Stimulated activated CD4-positive, alpha-beta T cell treated with anti-CD3 and anti-CD28 coated beads, Interleukin-4, amount 100 ng/mL, for 48 hours (primary cell): ENCODE data around the gene INTS15.
"Not testable (repeated sequence)": the region's sequence is repeated elsewhere in the genome, so short reads cannot be mapped to it uniquely, and the experiment has no call there.

Experiments
- DNase-seq, 2 donors: peaks; one replicate each; pipeline ENCODE4 v3.0.0-alpha.2; 2020; ENCODE audit warnings: low read depth in 2 of 2

INTS15 gene

DNA sequence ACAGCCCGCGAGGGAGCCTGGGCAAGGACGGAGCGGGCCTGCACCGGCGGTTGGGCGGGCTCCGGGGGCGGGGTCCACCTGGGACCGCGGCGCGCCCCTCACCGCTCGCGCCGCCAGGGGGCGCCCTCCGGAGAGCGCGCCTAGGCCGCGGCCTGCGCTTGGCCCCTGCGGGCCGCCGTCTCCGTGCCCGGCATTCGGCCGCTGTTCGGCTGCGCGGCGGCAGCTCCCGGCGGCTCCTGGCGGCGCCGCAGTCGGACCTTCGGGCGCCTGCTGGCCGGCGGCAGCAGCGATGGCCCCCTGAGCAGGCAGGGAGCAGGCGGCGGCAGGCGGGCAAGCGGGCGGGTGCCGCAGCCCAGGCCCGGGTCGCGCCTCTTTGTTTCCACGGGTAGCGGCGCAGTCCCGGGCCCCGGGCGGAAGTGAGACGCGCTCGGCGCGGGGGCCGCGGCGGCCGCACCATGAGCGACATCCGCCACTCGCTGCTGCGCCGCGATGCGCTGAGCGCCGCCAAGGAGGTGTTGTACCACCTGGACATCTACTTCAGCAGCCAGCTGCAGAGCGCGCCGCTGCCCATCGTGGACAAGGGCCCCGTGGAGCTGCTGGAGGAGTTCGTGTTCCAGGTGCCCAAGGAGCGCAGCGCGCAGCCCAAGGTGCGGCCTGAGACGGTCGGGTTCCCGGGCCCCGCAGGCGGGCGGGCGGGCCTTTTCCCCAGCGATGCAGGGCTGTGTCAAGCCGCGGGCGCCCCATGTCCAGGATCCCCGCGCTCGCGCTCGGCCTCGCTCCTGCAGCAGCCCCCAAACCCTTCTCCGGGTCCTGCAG is at the start of gene INTS15:
Gene INTS15 (plus strand): TSS at position 193 of the 816 bp plus-strand sequence. CDS start 263 bp downstream, at position 456.
- peak; percentile 76 for DNase-seq

DNA sequence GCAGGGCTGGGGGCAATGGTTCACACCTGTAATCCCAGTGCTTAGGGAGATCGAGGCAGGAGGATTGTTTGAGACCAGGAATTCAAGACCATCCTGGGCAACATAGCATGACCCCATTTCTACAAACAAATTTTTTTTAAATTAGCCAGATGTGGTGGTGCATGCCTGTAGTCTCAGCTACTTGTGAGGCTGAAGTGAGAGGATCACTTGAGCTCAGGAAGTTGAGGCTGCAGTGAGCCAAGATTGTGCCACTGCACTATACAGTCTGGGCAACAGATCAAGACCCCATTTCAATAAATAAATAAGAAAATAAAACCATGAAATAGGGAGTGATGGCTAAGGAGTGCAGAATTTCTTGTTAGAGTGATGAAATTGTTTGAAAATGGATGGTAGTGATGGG is 47.5 kb upstream of the INTS15 start:
- no peak for DNase-seq

DNA sequence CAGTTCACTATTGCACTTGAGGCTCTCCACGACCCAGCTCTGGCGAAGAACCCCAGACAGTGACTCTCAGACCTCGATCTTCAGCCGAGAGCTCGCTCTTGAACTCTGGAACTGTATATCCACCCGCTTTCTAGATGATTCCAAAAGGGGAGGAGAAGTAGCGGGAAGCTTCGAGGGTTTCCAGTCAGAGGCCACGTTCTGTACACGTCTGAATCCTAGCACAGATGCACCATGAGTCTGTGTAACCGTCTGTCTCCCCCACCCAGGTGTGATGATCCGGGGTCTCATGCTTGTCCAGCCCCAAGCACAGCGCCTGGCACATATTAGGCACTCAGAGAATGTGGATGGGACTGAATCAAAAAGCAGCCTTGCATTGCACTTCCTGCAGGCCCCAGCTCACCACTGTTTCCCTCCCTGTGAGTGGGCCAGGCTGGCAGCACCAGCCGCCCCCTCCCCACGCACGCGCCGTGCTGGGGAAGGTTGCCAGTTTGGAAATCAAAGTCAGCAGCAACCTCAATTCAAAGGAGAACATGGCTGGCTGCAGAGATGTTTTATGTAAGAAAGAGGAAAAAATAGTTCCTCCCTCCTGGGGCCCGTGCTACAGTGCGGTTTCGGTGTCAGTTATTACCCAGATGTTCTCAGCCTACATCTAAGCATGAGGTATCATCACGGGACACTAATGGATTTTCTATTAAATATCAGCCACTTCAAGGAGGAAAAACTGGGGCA is 44.3 kb upstream of the INTS15 start:
- no peak for DNase-seq

DNA sequence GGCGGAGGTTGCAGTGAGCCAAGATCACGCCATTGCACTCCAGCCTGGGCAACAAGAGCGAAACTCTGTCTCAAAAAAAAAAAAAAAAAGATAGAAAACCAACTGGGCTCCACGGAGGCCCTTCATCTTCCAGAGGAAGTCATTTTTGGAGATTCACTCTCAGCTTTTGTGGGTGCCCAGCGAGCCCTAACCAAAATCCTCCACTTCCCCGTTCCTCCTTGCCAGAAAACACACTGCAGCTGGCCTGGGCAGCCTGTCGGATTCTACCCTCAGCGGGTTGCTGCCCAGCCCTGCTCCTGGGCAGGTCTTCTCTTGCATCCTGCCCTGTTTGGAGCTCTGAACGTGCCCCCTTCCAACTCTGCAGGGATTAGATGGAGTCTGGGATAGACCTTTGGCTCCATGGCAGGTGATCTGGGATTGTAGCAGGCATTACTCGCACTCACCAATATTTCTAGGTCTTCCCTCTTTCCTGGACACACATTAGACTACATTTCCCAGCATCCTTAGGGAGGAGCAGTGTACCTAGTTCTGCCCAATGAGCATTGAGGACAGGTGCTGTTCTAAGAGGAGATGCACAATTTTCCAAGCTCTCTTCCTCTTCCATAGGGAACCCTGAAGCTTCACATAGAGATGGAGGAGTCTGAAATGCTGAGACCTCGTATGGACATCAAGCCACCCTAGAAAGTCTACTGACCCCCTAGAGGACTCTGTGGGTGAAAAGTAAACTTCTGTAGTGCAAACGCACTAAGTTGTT is 43.1 kb upstream of the INTS15 start:
- no peak for DNase-seq

DNA sequence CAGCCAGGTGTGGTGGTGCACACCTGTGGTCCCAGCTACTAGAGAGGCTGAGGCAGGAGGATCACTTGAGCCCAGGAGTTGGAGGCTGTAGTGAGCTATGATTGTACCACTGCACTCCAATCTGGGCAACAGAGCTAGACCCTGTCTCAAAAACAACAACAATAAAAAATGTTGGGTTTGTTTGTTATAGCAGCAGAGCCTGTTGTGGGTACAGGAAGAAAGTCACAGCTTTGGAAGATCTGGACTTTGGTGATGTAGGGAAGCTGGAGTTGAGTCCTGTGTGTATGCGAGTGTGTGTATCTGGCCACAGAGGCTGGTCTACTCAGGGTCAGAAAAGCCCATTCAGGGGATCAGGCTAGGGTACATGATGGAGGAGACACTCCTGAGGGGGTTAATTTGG is 42.4 kb upstream of the INTS15 start:
- DNase-seq, result no peak

DNA sequence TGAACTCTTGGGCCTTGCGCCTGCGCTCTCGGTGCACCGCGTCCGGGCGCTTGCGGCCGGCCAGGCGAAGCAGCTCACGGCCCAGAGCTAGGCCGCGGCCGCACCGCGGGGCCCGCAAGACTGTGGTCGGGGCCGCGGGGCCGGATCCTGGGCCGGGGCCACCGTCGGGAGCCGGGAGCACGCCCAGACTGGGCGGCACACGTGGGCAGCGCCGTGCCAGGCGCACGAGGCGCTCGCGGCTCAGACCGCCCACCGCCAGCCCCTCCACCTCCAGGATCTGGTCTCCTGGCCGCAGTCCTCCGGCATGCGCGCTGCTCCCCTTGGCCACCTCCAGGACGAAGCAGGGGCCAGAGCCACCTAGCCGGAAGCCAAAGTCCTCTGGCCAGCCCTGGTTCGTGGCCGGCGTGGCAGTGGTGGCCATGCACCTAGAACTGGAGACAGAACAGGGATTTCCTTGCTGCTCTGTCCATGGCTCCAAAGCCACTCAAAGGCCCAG is 38.8 kb upstream of the INTS15 start, which contains the start of gene GRID2IP:
Gene GRID2IP (minus strand): TSS at position 446 of the 496 bp plus-strand sequence. CDS start 25 bp downstream, at position 421.
- no peak for DNase-seq

DNA sequence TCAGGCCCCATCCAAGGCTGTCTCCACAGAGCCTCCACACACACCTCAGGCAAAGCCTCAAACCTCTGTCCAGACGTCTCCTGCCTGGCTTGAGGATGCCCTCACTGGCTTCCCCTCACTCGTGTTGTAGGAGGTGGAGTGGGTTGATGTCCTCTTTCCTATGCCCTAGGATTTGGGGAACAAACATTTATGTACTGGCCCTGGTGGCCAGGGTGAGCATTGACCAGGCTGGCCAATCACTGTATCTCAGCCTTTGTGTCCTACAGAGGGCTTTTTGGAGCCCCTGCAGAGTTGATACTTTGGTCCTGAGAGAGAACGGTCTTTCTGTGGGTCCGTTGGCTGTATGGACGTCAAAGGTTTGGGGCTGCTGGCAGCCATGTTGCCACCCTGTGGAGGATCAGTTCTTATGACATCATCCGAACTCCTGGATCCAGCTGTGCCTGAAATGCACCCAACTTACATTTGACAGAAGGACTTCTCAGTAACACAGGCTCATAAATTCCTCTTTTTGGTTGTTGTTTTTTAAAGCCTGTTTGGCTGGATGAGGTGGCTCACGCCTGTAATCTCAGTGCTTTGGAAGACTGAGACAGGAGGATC is 36.3 kb upstream of the INTS15 start:
- DNase-seq, result no peak

DNA sequence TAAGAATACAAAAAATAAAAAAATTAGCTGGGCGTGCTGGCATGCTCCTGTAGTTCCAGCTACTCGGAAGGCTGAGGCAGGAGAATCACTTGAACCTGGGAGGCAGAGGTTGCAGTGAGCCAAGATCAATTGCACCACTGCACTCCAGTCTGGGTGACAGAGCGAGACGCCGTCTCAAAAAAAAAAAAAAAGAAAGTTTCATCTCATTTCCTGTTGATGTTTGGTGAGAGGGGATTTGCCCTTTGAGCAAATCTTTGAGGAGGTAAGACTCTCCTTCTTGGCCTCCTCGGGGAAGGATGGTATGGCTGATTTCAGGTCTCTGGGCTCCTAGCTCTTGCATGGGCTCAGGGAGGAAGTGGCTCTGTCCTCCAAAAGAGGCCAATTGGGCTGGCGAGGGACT is 35.0 kb upstream of the INTS15 start:
- DNase-seq, result no peak

DNA sequence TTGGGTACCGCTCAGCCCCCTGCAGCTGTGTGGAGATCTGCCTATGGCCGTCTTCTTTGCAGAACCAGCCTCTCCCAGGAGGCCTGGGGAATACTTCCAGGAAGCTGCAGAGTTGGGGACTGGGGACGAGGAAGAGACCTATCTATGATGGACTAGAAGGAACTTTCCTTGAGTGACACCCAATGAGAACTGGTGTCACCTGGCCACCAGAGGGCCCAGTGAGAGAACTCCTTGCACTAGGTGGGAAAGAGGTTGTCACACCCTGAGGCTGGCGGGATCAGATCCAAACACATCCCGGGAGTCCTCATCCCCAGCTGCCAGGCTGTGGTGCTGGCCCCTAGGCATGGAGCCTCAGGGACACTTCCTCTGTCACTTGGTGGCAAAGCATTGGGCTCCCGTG is 33.6 kb upstream of the INTS15 start:
- DNase-seq, result no peak

DNA sequence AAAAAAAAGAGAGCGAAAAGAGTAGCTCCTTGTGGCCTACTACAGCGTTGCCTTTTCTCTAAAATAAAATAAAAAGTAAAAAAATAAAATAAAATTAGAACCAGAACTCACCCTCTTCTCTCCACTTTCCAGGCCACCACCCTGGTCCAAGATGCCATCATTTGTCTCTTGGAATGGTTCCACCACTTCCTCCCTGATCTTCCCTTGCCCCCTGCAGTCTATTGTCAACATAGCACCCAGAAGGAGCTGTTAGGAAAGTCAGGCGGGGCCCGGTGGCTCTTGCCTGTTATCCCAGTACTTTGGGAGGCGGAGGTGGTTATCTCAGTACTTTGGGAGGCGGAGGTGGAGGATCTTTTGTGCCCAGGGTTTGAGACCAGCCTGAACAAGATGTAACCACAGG is 31.0 kb upstream of the INTS15 start:
- no peak for DNase-seq

DNA sequence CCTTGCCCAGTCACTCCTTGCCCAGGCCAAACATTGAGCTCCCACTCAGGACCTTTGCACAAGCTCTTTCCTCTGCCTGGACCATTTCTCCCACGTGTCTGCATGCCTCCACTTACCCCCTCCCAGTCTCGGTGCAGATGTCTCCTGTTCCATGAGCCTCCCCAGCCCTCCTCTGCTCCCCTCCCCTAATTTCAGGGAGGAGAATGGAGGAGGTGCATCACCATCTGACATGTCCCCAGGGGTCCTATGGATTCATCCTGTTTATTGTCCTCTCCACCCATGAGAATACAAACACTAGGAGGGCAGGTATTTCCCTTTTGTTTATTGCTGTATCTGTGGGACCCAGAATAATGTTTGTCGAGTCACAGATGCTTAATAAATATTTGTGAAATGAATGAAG is 29.9 kb upstream of the INTS15 start:
- DNase-seq, result no peak

DNA sequence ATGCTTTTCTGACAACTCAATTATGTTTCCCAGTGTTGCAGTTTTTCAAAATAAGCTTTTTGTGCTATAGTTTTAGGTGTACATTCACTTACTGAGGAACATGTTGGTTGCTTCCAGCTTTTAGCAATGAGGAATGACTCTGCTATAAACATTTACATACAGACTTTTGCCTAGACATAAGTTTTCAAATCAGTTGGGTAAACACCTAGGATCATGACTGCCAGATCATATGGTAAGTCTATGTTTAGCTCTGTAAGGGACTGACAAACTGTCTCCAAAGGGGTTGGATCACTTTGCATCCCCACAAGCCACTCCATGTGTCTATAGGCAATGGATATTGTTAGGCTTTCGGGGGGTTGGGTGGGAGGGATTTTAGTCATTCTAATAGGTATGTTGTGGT is 27.7 kb upstream of the INTS15 start:
- DNase-seq, result no peak

DNA sequence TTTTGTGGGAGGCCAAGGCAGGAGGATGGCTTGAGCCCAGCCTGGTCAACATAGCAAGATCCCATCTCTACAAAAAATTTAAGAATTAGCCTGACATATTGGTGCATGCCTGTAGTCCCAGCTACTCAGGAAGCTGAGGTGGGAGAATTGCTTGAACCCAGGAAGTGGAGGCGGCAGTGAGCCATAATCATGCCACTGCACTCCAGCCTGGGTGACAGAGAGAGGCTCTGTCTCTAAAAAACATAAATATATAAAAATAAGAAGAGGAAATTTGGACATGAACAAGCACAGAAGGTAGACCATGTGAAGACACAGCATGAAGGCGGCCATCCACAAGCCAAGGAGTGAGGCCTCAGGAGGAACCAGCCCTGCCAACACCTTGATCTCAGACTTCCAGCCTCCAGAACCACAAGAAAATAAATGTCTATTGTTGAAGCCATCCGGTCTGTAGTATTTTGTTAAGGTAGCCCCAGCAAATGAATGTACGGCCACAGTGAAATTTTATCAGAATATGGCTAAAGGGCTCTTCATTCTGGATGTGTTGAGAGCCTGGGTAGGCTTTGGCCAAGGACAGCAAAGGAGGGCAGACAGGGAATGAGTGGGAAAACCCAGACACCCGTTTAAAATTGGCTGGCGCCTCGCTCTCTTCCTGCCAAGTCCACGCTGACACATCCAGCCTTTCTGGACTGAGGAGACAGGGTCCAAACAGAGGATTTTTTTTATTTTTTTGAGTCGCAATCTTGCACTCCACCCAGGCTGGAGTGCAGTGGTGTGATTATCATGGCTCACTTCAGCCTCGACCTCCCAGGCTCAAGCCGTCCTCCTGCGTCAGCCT is 25.7 kb upstream of the INTS15 start:
- no peak for DNase-seq

DNA sequence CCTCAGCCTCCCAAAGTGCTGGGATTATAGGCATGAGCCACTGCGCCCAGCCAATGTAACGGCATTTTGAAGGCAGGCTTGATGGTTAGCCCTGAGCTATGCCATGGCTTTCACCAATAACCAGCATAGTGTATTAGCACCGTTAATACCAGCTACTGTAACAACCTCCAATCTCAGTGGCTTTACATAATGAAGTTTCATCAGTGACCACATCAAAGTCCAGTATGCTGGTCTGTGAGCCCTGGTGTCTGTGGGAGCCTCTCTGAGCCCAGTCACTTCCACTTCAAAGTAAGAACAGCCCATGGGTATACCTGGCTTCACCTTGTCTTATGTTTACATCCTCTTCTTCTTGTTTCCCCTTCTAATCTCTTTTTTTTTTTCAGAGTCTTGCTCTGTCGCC is 24.2 kb upstream of the INTS15 start:
- DNase-seq, result no peak

DNA sequence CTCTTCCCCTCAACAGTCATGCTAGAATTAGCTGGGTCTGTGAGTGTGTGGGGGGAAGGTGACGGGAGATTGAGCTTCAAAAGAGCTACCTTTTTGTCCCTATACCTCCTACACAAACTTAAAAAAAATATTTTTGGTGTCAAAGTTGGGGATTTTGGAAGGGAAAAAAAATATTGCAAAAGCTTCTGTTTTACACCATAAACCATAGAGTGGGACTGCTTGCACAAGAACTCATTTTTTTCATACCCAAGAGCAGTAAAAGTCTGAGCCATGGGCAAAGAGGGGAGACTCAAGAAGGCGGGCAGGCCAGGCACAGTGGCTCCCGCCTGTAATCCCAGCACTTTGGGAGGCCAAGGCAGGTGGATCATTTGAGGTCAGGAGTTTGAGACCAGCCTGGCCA is 21.9 kb upstream of the INTS15 start:
- DNase-seq, result no peak

DNA sequence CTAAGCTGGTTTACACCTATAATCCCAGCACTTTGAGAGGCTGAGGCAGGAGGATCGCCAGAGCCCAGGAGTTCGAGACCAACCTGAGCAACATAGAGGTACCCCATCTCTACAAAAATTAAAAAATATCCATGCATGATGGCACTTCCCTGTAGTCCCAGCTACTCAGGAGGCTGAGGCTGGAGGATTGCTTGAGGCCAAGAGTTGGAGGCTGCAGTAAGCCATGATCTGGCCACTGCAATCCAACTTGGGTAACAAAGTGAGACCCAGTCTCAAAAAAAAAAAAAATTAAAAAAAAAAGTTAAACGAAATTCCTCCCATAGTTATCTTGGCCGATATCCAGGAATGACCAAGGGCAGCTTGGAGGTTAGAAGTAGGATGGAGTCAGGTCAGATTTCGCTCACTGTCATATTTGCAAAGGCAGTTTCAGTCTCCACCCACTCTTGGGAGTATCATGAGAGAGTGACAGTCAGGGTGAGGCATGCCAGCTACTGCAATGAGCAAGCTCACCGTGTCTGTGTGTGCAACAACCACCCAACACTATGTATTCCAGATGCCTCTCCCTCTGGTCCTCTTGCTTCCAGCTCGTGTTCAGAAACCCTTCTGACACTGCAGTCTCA is 18.6 kb upstream of the INTS15 start:
- no peak for DNase-seq

DNA sequence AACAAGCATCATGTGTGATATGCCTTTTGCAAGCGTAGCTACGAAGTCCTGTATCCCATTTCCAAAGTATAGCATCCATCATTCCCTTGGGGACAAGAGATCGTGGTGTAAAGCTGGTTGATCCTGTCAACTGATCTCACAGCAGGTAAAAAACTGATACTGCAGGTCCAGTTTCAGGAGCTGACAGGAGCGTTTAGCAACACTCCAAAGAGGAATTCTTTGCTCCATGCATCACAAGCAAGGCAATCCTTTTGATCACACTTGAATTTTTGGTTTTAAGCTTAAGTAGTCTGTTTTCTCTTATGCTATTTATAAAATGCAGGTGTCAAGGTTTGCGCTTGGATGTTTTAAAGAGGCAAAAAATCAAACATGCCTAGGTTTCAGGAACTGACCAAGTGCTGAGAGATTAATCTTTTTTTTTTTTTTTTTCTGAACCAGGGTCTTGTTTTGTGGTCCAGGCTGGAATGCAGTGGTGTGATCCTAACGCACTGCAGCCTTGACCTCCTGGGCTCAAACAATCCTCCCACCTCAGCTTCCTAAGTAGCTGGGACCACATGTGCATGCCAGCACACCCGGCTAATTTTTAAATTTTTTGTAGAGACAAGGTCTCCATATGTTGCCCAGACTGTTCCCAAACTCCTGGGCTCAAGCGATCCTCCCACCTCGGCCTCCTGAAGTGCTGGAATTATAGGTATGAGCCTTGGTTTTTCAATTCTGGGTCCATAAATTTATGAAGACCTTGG is 14.4 kb upstream of the INTS15 start:
- DNase-seq, result no peak

DNA sequence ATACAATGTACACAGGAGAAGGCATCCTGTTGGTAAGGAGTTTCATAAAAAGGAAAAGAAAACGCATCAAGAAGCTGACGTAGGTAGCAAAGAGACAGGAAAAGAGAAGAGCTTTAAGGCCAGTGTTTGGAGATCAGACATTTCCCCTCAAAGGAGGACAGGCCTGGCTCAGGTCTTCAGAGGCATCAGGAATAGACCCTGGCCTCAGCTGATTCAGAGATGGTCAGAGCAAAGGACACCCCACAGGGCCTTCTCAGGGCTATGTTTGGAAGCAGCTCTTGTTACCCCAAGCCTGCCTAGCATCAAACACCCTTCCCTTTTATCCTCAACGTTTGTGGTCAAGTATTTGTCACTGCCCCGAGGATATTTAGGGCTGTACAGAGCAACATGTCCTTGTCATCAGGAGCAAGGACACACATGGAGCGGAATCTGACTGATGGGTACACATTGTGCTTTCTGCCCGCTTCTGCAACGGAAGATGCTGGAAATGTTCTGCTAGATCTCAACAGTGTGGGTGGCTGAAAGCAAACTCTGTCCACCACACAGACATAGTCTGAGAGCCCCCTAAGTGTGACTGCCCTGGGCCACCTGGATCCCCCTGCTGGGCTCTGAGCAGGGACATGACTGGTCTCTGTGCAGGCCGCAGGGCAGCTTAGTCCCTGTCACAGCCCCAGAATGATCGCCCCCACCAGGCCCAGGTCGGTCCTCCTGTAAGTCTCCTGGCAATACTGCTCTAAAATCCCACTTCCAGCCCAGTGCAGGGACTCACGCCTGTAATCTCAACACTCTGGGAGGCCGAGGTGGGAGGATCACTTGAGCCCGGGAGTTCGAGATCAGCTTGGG is 13.6 kb upstream of the INTS15 start:
- no peak for DNase-seq

DNA sequence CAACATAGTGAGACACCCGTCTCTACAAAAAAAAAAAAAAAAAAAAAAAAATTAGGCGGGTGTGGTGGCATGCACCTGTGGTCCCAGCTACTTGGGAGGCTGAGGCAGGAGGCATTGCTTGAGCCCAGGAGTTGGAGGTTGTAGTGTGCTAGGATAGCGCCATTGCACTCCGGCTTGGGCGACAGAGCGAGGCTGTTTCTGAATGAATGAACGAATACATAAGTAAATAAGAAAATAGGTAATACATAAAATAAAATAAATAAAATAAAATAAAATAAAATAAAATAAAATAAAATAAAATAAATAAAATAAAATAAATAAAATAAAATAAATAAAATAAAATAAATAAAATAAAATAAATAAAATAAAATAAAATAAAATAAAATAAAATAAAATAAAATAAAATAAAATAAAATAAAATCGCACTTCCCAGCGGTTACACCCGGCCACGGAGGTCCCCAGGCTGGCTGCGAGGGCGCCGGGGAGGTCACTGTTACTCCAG is 12.9 kb upstream of the INTS15 start:
- not testable (repeated sequence) for DNase-seq
